K562 (cell line): ENCODE data around the gene TM9SF3. TPM values are rescaled to one million over a fixed set of nuclear protein-coding genes. Genes with fewer than 3 reads are reported as not detected.

Source experiments
- ATAC-seq: fragments of 200-7000 bp; cut with Tn5 transposase; 3 replicates; pipeline ENCODE4 v1.9.1; 2020; ENCODE audit warnings: moderate library complexity
- BruUV-seq: library from RNA; stranded (reverse); fragments of 400-500 nt; replicated peaks from 2 replicates; lab custom pipeline; 2021; lab: Mats Ljungman, UMichigan
- CTCF ChIA-PET: fragments of 300-600 bp; formaldehyde crosslinking; extraction: SDS; loops from one replicate; lab custom pipeline; 2021; ENCODE audit warnings: low intra/inter-chr PET ratio; lab: Yijun Ruan, JAX
- POLR2A ChIA-PET: fragments of 300-600, 350-650 bp; sonication (Branson Sonifier 250); formaldehyde crosslinking; extraction: SDS; loops from one replicate; lab custom pipeline; 2021; ENCODE audit warnings: antibody characterized with exemption, inconsistent platforms; lab: Yijun Ruan, JAX
- DNase-seq, 4 experiments: peaks; one replicate each; pipeline versions ENCODE4 v3.0.0 to v3.0.0-alpha.2; 2011 to 2018; ENCODE audit warnings: low spot score in 3 of 4, mixed read lengths in 3 of 4; ENCODE audit errors: extremely low read depth in 1 of 4
- FAIRE-seq: peaks from 2 replicates; lab custom pipeline; 2011; peaks lifted over from hg19 to GRCh38; lab: Jason Lieb, UNC
- H2AFZ ChIP-seq: 2 replicates; pipeline ENCODE4 v1.6.0; 2011; ENCODE audit warnings: low read depth, low read length, control low read depth, inconsistent platforms
- H3K27ac ChIP-seq: fragments of 200-600 bp; 3 replicates; pipeline ENCODE4 v1.8.0; 2011; ENCODE audit warnings: low read depth, mild to moderate bottlenecking, control low read depth, inconsistent platforms, low read length, moderate library complexity, mixed read lengths; ENCODE audit errors: extremely low read depth
- H3K27me3 ChIP-seq, 2 experiments: fragments of 300-600 bp in 1 of 2; 2 replicates in 1 of 2; 3 replicates in 1 of 2; pipeline versions ENCODE4 v1.6.0 to v1.8.0; 2011; ENCODE audit warnings: inconsistent platforms in 2 of 2, low read length in 2 of 2, mild to moderate bottlenecking in 1 of 2, mixed read lengths in 1 of 2, moderate library complexity in 1 of 2; ENCODE audit not compliant: control insufficient read depth in 2 of 2, insufficient read depth in 2 of 2
- H3K36me3 ChIP-seq: fragments of 300-600 bp; 3 replicates; pipeline ENCODE4 v1.8.0; 2011; ENCODE audit warnings: mild to moderate bottlenecking, low read length, inconsistent platforms; ENCODE audit not compliant: control insufficient read depth, insufficient read depth
- H3K4me1 ChIP-seq, 2 experiments: fragments of 200-600 bp in 1 of 2; replicated peaks in 1 of 2; 2 replicates in 1 of 2; 3 replicates in 1 of 2; pipeline versions ENCODE4 v1.5.1 to v1.8.0; 2011; ENCODE audit warnings: inconsistent platforms in 2 of 2, low read length in 2 of 2, mild to moderate bottlenecking in 1 of 2, mixed read lengths in 1 of 2, moderate library complexity in 1 of 2; ENCODE audit not compliant: control insufficient read depth in 2 of 2, insufficient read depth in 2 of 2
- H3K4me2 ChIP-seq: 2 replicates; pipeline ENCODE4 v1.6.1; 2011; ENCODE audit warnings: low read length, control low read depth, inconsistent platforms, mixed read lengths; ENCODE audit not compliant: insufficient read depth
- H3K4me3 ChIP-seq: fragments of 200-600 bp; sonication (generic), shearing (Covaris generic); 2 replicates; pipeline ENCODE4 v1.5.1; 2016; ENCODE audit warnings: control low read depth, inconsistent platforms
- H3K79me2 ChIP-seq: fragments of 200-600 bp; 3 replicates; pipeline ENCODE4 v1.8.0; 2011; ENCODE audit warnings: low read length, inconsistent platforms; ENCODE audit not compliant: control insufficient read depth, insufficient read depth
- H3K9ac ChIP-seq, 2 experiments: 2 replicates each; pipeline versions ENCODE4 v1.6.0 to v1.6.1; 2011; ENCODE audit warnings: low read depth in 2 of 2, low read length in 2 of 2, control low read depth in 1 of 2, inconsistent platforms in 1 of 2, mild to moderate bottlenecking in 1 of 2, mixed read lengths in 1 of 2; ENCODE audit not compliant: insufficient read depth in 1 of 2
- H3K9me1 ChIP-seq: one replicate; pipeline ENCODE4 v1.6.0; 2011; ENCODE audit warnings: inconsistent platforms, mild to moderate bottlenecking, low read length, moderate library complexity; ENCODE audit not compliant: control insufficient read depth, insufficient read depth
- H3K9me3 ChIP-seq: replicated peaks from 2 replicates; pipeline ENCODE4 v1.5.1; 2011; ENCODE audit warnings: low read depth, low read length, inconsistent platforms; ENCODE audit not compliant: control insufficient read depth, insufficient read depth
- H4K20me1 ChIP-seq: replicated peaks from 2 replicates; pipeline ENCODE4 v1.6.1; 2011; ENCODE audit warnings: low read length, inconsistent platforms, mixed read lengths; ENCODE audit not compliant: control insufficient read depth, insufficient read depth
- BHLHE40 ChIP-seq: IDR thresholded peaks from 2 replicates; pipeline ENCODE4 v1.6.1; 2011; ENCODE audit warnings: low read length, improper control_type of control experiment
- CSDE1 ChIP-seq, 2 experiments: fragments of 450-650 bp; IDR thresholded peaks; 2 replicates each; pipeline ENCODE4 v1.6.1; 2016; ENCODE audit warnings: mild to moderate bottlenecking in 1 of 2
- KAT7 ChIP-seq: sonication (generic); formaldehyde crosslinking; IDR thresholded peaks from 2 replicates; pipeline ENCODE4 v1.8.0; 2022; ENCODE audit warnings: missing genetic modification reagents, mild to moderate bottlenecking, borderline replicate concordance
- KAT8 ChIP-seq: fragments of 450-650 bp; IDR thresholded peaks from 2 replicates; pipeline ENCODE4 v1.6.1; 2016; ENCODE audit warnings: low read depth, mild to moderate bottlenecking
- NKRF ChIP-seq: fragments of 450-650 bp; IDR thresholded peaks from 2 replicates; pipeline ENCODE4 v1.6.1; 2016; ENCODE audit warnings: borderline replicate concordance
- PPARD ChIP-seq: fragments of 250-450 bp; sonication (Bioruptor Pico); IDR thresholded peaks from 2 replicates; pipeline ENCODE4 v1.8.0; 2022; ENCODE audit warnings: inconsistent platforms, mild to moderate bottlenecking, moderate library complexity
- RBM39 ChIP-seq: fragments of 200-400 bp; formaldehyde crosslinking; optimal IDR thresholded peaks from 2 replicates; pipeline ENCODE3; 2018; ENCODE audit warnings: low read depth, low read length
- SMC3 ChIP-seq: conservative IDR thresholded peaks from 2 replicates; pipeline ENCODE4 v1.6.1; 2011; ENCODE audit warnings: low read depth, low read length, improper control_type of control experiment; ENCODE audit not compliant: insufficient read depth
- SREBF1 ChIP-seq: fragments of 150-350 bp; IDR thresholded peaks from 2 replicates; pipeline ENCODE4 v1.6.1; 2014; ENCODE audit warnings: antibody characterized with exemption, low read depth, low read length, borderline replicate concordance
- TCF7L2 ChIP-seq: fragments of 150-350 bp; IDR thresholded peaks from 2 replicates; pipeline ENCODE4 v1.6.1; 2016; ENCODE audit warnings: low read depth, mild to moderate bottlenecking, low read length, moderate library complexity
- ZNF124 ChIP-seq: sonication (generic); formaldehyde crosslinking; IDR thresholded peaks from 2 replicates; pipeline ENCODE4 v1.8.1; 2022; ENCODE audit warnings: missing genetic modification reagents
- ZNF217 ChIP-seq: sonication (generic); formaldehyde crosslinking; IDR thresholded peaks from 2 replicates; pipeline ENCODE4 v1.8.0; 2022; ENCODE audit warnings: mild to moderate bottlenecking, missing genetic modification reagents
- WGBS: fragments of 100-300 bp; shearing (Covaris generic); methylation state at CpG from one replicate; pipeline ENCODE4 v1.1.6; 2016; ENCODE audit warnings: low coverage, mixed read lengths; ENCODE audit not compliant: insufficient coverage; ENCODE audit errors: missing lambda C conversion rate; 5-methylcytosine and 5-hydroxymethylcytosine counted together
- in situ Hi-C: fragments of 300-500 bp; cut with MboI; formaldehyde crosslinking; loops from 4 replicates; pipeline ENCODE4 v1.15.0; 2018; ENCODE audit warnings: inconsistent platforms, mixed read lengths
- intact Hi-C: fragments of 100-400 bp; cut with micrococcal nuclease; formaldehyde crosslinking; loops from 2 replicates; pipeline ENCODE4 v1.14.2; 2022
- polyA plus RNA-seq, 8 experiments: library from polyadenylated mRNA; depleted of rRNA in 4 of 8; stranded (reverse) in 5 of 8; unstranded in 3 of 8; fragments of >200 nt; fragmentation: Nextera tagmentation in 2 of 8; fragmentation: Illumina TruSeq in 1 of 8; extraction: Ambion mirVana in 2 of 8; extraction: Trizol in 1 of 8; gene quantifications; 2 replicates each; pipeline versions ENCODE4 v1.2.1 to v1.2.3, GENCODE V29; 2011 to 2014; ENCODE audit warnings: inconsistent platforms in 1 of 8, missing spikeins in 1 of 8
- total RNA-seq, 7 experiments: library from RNA; depleted of rRNA in 6 of 7; stranded (reverse); fragments of >200 nt in 6 of 7; fragmentation: Illumina TruSeq in 2 of 7; extraction: Trizol in 2 of 7; gene quantifications; 2 replicates each; pipeline versions ENCODE4 v1.2.1 to v1.2.3, GENCODE V29; 2011 to 2021; ENCODE audit warnings: low replicate concordance in 1 of 7
- TF ChIP-seq, protein P1 (sequence below): fragments of 250-450 bp; sonication (Bioruptor Pico); IDR thresholded peaks from 2 replicates; pipeline ENCODE4 v1.4.0; 2020; ENCODE audit warnings: mild to moderate bottlenecking, moderate library complexity
- TF ChIP-seq, protein P2 (sequence below): fragments of 450-650 bp; IDR thresholded peaks from 2 replicates; pipeline ENCODE4 v1.6.1; 2016; ENCODE audit warnings: missing biosample characterization, missing genetic modification characterization

TM9SF3 gene
- total and polyA plus RNA-seq, 9 of the 15 experiments (the other 6 are each of a cell fraction or from before 2014, with no cell fraction given) = 16.1 to 63.1 (median 34.9) TPM

GRCh38 chr10:96507044-96507443 is 79.8 kb downstream of the TM9SF3 start:
- Histone ChIP-seq H3K27ac (no peak overlapping the region), H3K4me2 (no peak overlapping the region), H3K36me3 (no peaks in the 10 kb centered on the region), H3K9me1 (no peaks in the 10 kb centered on the region), H2AFZ (no peak overlapping the region), H3K4me3 (no peak overlapping the region), H3K9ac (no peak overlapping the region), H3K27me3 (peaks cover 0 to 15% of the 10 kb centered on the region in 2 experiments; a peak in 4 of 5 replicates), H3K9me3 (no peaks in the 10 kb centered on the region), H4K20me1 (0 out of 2 replicates have a peak, but pooled peaks cover 4% of the 10 kb centered on the region), H3K4me1 (no peaks in the 10 kb centered on the region), H3K79me2 (no peaks in the 10 kb centered on the region)
- in situ Hi-C loops = no loop called here
- TF ChIP-seq KAT8 (no peak), SMC3 (no peak), ZNF217 (CRISPR knock-in tag) (no peak), ZNF124 (no peak), CSDE1 (IDR thresholded peaks at IDR 0.05) (no peak), SREBF1 (no peak), RBM39 (no peak), TCF7L2 (no peak), BHLHE40 (no peak), KAT7 (no peak), NKRF (no peak), PPARD (CRISPR knock-in tag) (no peak)
- TF ChIP-seq, protein P1, sequence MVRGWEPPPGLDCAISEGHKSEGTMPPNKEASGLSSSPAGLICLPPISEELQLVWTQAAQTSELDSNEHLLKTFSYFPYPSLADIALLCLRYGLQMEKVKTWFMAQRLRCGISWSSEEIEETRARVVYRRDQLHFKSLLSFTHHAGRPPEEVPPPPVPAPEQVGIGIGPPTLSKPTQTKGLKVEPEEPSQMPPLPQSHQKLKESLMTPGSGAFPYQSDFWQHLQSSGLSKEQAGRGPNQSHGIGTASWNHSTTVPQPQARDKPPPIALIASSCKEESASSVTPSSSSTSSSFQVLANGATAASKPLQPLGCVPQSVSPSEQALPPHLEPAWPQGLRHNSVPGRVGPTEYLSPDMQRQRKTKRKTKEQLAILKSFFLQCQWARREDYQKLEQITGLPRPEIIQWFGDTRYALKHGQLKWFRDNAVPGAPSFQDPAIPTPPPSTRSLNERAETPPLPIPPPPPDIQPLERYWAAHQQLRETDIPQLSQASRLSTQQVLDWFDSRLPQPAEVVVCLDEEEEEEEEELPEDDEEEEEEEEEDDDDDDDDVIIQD (CRISPR knock-in tag) = no peak
- TF ChIP-seq, protein P2, sequence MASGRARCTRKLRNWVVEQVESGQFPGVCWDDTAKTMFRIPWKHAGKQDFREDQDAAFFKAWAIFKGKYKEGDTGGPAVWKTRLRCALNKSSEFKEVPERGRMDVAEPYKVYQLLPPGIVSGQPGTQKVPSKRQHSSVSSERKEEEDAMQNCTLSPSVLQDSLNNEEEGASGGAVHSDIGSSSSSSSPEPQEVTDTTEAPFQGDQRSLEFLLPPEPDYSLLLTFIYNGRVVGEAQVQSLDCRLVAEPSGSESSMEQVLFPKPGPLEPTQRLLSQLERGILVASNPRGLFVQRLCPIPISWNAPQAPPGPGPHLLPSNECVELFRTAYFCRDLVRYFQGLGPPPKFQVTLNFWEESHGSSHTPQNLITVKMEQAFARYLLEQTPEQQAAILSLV = no peak
- 0% methylated on average over 1 of the region's 2 CpGs for WGBS
- CTCF ChIA-PET = no interaction called here
- DNase-seq = no peak
- FAIRE-seq = no peak
- no TSS peak for BruUV-seq
- intact Hi-C loops = no loop called here
- POLR2A ChIA-PET = no interaction called here
- ATAC-seq = no peak
